Measurements from ENCODE around the gene UBE2V1.
"Not testable (repeated sequence)": the region's sequence is repeated elsewhere in the genome, so short reads cannot be mapped to it uniquely, and the experiment has no call there.

UBE2V1 gene

GRCh38 chr20:50112512-50113419 lies at the start of gene UBE2V1:
UBE2V1 (minus strand) TSS chr20:50113150; CDS start chr20:50113128, 22 bp downstream.
- peak; percentile 86 to 90 for DNase-seq

GRCh38 chr20:50161494-50161893 lies 48.5 kb upstream of the UBE2V1 start:
- not testable (repeated sequence) for DNase-seq

GRCh38 chr20:50153500-50154377 lies 40.8 kb upstream of the UBE2V1 start, which contains the start of gene PEDS1:
PEDS1 (minus strand) TSS chr20:50153723; CDS start chr20:50153637, 86 bp downstream.
- DNase-seq, result peak; percentile 73 to 82

- no peak for DNase-seq
Measured at GRCh38 chr20:50153153-50153499, 40.2 kb upstream of the UBE2V1 start.

GRCh38 chr20:50152394-50153152 lies 39.6 kb upstream of the UBE2V1 start:
- no peak for DNase-seq

GRCh38 chr20:50151034-50151743 lies 38.2 kb upstream of the UBE2V1 start:
- no peak for DNase-seq

GRCh38 chr20:50149481-50150254 lies 36.7 kb upstream of the UBE2V1 start:
- no peak for DNase-seq

- DNase-seq, result peak; percentile 60 to 88
Measured at GRCh38 chr20:50146732-50147662, 34.0 kb upstream of the UBE2V1 start.

- no peak for DNase-seq
Measured at GRCh38 chr20:50146214-50146613, 33.3 kb upstream of the UBE2V1 start.

- DNase-seq, result no peak
Measured at GRCh38 chr20:50145566-50145965, 32.6 kb upstream of the UBE2V1 start.

GRCh38 chr20:50144362-50144761 lies 31.4 kb upstream of the UBE2V1 start:
- DNase-seq, result no peak

GRCh38 chr20:50142812-50143211 lies 29.9 kb upstream of the UBE2V1 start:
- no peak for DNase-seq

- no peak for DNase-seq
Measured at GRCh38 chr20:50141811-50142561, 29.0 kb upstream of the UBE2V1 start.

- no peak for DNase-seq
Measured at GRCh38 chr20:50141018-50141675, 28.2 kb upstream of the UBE2V1 start.

- no peak for DNase-seq
Measured at GRCh38 chr20:50140339-50140859, 27.4 kb upstream of the UBE2V1 start.

- DNase-seq, result no peak
Measured at GRCh38 chr20:50138479-50139393, 25.8 kb upstream of the UBE2V1 start.

- no peak for DNase-seq
Measured at GRCh38 chr20:50138120-50138478, 25.1 kb upstream of the UBE2V1 start.
